Mesenchymal stem cell (in vitro differentiated cells and primary cell): ENCODE results near the gene NDOR1.

ENCODE experiments used
- DNase-seq: peaks from one replicate; pipeline ENCODE4 v3.0.0-alpha.2; 2013
- H2AFZ ChIP-seq: one replicate; pipeline ENCODE4 v1.6.1; 2013; ENCODE audit warnings: low read depth, mild to moderate bottlenecking, control low read depth, inconsistent platforms, low read length, moderate library complexity
- H2AK5ac ChIP-seq: 2 replicates; pipeline ENCODE4 v1.6.1; 2013; ENCODE audit warnings: low read length, moderate library complexity, mild to moderate bottlenecking, inconsistent platforms; ENCODE audit not compliant: severe bottlenecking
- H2BK120ac ChIP-seq: one replicate; pipeline ENCODE4 v1.6.1; 2013; ENCODE audit warnings: low read depth, mild to moderate bottlenecking, inconsistent platforms, low read length, moderate library complexity
- H2BK12ac ChIP-seq, 2 experiments: one replicate each; pipeline ENCODE4 v1.6.1; 2013; ENCODE audit warnings: inconsistent platforms in 2 of 2, low read length in 2 of 2, mild to moderate bottlenecking in 2 of 2, moderate library complexity in 2 of 2, control low read depth in 1 of 2
- H2BK15ac ChIP-seq: one replicate; pipeline ENCODE4 v1.6.1; 2013; ENCODE audit warnings: mild to moderate bottlenecking, low read depth, inconsistent platforms; ENCODE audit not compliant: poor library complexity, severe bottlenecking
- H2BK5ac ChIP-seq: 2 replicates; pipeline ENCODE4 v1.6.1; 2013; ENCODE audit warnings: low read depth, mild to moderate bottlenecking, low read length, control low read depth, inconsistent platforms; ENCODE audit not compliant: poor library complexity, severe bottlenecking
- H3K14ac ChIP-seq, 2 experiments: one replicate each; pipeline ENCODE4 v1.6.1; 2013; ENCODE audit warnings: inconsistent platforms in 2 of 2, low read length in 2 of 2, control low read depth in 1 of 2, mild to moderate bottlenecking in 1 of 2, moderate library complexity in 1 of 2
- H3K18ac ChIP-seq, 2 experiments: one replicate each; pipeline ENCODE4 v1.6.1; 2013; ENCODE audit warnings: inconsistent platforms in 2 of 2, low read length in 2 of 2, control low read depth in 1 of 2, low read depth in 1 of 2, mild to moderate bottlenecking in 1 of 2
- H3K23ac ChIP-seq, 2 experiments: one replicate each; pipeline ENCODE4 v1.6.1; 2013; ENCODE audit warnings: inconsistent platforms in 2 of 2, low read length in 2 of 2, mild to moderate bottlenecking in 2 of 2, moderate library complexity in 2 of 2, control low read depth in 1 of 2
- H3K27ac ChIP-seq: 2 replicates; pipeline ENCODE4 v1.5.1; 2013; ENCODE audit warnings: mild to moderate bottlenecking, moderate library complexity, low read length, control low read depth, inconsistent platforms; ENCODE audit not compliant: poor library complexity, severe bottlenecking
- H3K27me3 ChIP-seq, 2 experiments: 2 replicates each; pipeline versions ENCODE4 v1.6.1 to v1.7.0; 2013; ENCODE audit warnings: low read length in 2 of 2, mild to moderate bottlenecking in 2 of 2, moderate library complexity in 2 of 2, control low read depth in 1 of 2, inconsistent platforms in 1 of 2; ENCODE audit not compliant: control insufficient read depth in 1 of 2, insufficient read depth in 1 of 2
- H3K36me3 ChIP-seq, 2 experiments: 2 replicates each; pipeline versions ENCODE4 v1.6.1 to v1.7.0; 2013; ENCODE audit warnings: low read length in 2 of 2, control low read depth in 1 of 2, inconsistent platforms in 1 of 2, low read depth in 1 of 2, mild to moderate bottlenecking in 1 of 2; ENCODE audit not compliant: insufficient read depth in 2 of 2, control insufficient read depth in 1 of 2
- H3K4ac ChIP-seq, 2 experiments: one replicate each; pipeline ENCODE4 v1.6.1; 2013; ENCODE audit warnings: inconsistent platforms in 2 of 2, low read length in 2 of 2, mild to moderate bottlenecking in 2 of 2, moderate library complexity in 2 of 2, control low read depth in 1 of 2, low read depth in 1 of 2
- H3K4me1 ChIP-seq: 2 replicates; pipeline ENCODE4 v1.6.1; 2013; ENCODE audit warnings: low read depth, low read length, control low read depth; ENCODE audit not compliant: control insufficient read depth, insufficient read depth
- H3K4me2 ChIP-seq: 2 replicates; pipeline ENCODE4 v1.6.1; 2013; ENCODE audit warnings: low read length, mild to moderate bottlenecking, inconsistent platforms; ENCODE audit not compliant: poor library complexity, severe bottlenecking
- H3K4me3 ChIP-seq, 2 experiments: 2 replicates each; pipeline versions ENCODE4 v1.5.1 to v1.7.0; 2013; ENCODE audit warnings: low read length in 2 of 2, mild to moderate bottlenecking in 2 of 2, control low read depth in 1 of 2, low read depth in 1 of 2; ENCODE audit not compliant: insufficient read depth in 1 of 2
- H3K79me1 ChIP-seq: replicated peaks from 2 replicates; pipeline ENCODE4 v1.6.1; 2013; ENCODE audit warnings: mild to moderate bottlenecking, control low read depth, low read length, inconsistent platforms; ENCODE audit not compliant: poor library complexity, severe bottlenecking
- H3K9ac ChIP-seq: 2 replicates; pipeline ENCODE4 v1.7.0; 2013; ENCODE audit warnings: mild to moderate bottlenecking, low read length, moderate library complexity
- H3K9me3 ChIP-seq: 2 replicates; pipeline ENCODE4 v1.7.0; 2013; ENCODE audit warnings: mild to moderate bottlenecking, low read length; ENCODE audit not compliant: control insufficient read depth
- H4K8ac ChIP-seq: one replicate; pipeline ENCODE4 v1.6.1; 2013; ENCODE audit warnings: inconsistent platforms, mild to moderate bottlenecking, low read length, moderate library complexity
- H4K91ac ChIP-seq: one replicate; pipeline ENCODE4 v1.6.1; 2013; ENCODE audit warnings: mild to moderate bottlenecking, low read length, inconsistent platforms
- WGBS: methylation state at CpG from one replicate; pipeline ENCODE4 v1.1.7; 2013; ENCODE audit warnings: mixed read lengths; 5-methylcytosine and 5-hydroxymethylcytosine counted together

NDOR1 gene

GRCh38 chr9:137223078-137223970 is 17.8 kb downstream of the NDOR1 start:
- H3K14ac ChIP-seq, result peak overlapping the region in 1 of 2 experiments; percentile 97
- peak overlapping the region in 1 of 2 experiments; percentile 90 for H3K4ac ChIP-seq
- H3K27me3 ChIP-seq, result peaks cover 0 to 4% of the 10 kb centered on the region in 2 experiments
- H3K4me2 ChIP-seq, result peak overlapping the region; percentile 85
- peak overlapping the region in 1 of 2 experiments; percentile 36 for H3K23ac ChIP-seq
- no peak overlapping the region for H2AK5ac ChIP-seq
- no peak overlapping the region for H2BK15ac ChIP-seq
- H2BK120ac ChIP-seq, result no peak overlapping the region
- peak overlapping the region; percentile 92 for H4K8ac ChIP-seq
- DNase-seq, result peak; percentile 98
- WGBS, result 1% methylated on average over 62 of the region's 63 CpGs
- H2BK5ac ChIP-seq, result no peak overlapping the region
- peaks cover 0 to 10% of the 10 kb centered on the region in 2 experiments for H3K36me3 ChIP-seq
- no peaks in the 10 kb centered on the region for H3K79me1 ChIP-seq
- H2AFZ ChIP-seq, result peak overlapping the region; percentile 96
- peak overlapping the region; percentile 86 for H4K91ac ChIP-seq
- H3K9me3 ChIP-seq, result no peaks in the 10 kb centered on the region
- peak overlapping the region; percentile 74 to 93 for H3K18ac ChIP-seq
- H3K4me3 ChIP-seq, result peak overlapping the region; percentile 71 to 86
- H2BK12ac ChIP-seq, result no peak overlapping the region
- peak overlapping the region; percentile 25 for H3K27ac ChIP-seq
- H3K4me1 ChIP-seq, result peaks cover 59% of the 10 kb centered on the region
- peak overlapping the region; percentile 92 for H3K9ac ChIP-seq

DNA sequence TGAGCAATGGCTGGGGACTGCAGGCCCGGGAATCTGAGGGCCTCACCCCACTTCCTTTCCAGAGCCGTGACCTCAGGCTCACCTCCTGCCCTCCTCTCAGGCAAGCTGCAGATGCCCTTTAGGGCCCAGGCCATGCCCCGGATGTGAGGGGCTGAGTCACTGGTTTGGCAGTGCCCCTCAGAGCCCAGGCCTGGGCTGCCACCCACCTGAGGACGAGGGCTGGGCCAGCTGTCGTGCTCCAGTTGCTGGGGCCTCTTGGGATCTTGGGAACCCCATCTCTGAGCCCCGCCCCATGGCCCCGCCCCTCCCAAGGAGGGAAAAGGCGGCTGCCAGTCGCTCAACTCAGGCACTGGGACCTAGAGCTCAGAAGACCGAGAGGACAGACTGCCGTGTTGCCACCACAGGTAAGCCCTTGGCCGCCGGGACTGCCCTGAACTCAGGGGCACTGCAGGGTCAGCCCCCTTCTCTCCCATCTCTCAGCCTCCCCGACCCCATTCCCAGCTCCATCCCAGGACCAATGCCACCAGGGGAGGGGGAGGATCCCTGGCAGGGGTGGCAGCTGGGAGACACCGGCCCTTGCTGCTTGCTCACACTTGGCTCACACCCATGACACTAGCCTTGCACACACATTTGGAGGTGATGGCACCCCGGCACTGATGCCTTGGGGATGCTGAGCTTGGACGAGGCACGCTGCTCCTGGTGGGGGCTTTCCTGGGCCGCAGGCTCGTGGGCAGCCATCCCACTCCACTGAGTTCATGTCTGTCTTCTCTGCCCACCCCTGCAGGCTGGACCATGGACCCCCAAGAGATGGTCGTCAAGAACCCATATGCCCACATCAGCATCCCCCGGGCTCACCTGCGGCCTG is 19.6 kb downstream of the NDOR1 start, which contains the start of gene CYSRT1:
Gene CYSRT1, plus strand, starts transcription at position 345 of the 865 bp plus-strand sequence. Its CDS starts 448 bp downstream, at position 793.
- Histone ChIP-seq H3K9me3 (no peaks in the 10 kb centered on the region), H3K9ac (peak within 1 kb of the TSS; percentile 92), H3K4me1 (peaks cover 46% of the 10 kb centered on the region), H3K27ac (no peak within 1 kb of the TSS), H3K27me3 (peaks cover 0 to 21% of the 10 kb centered on the region in 2 experiments), H3K18ac (no peak within 1 kb of the TSS), H3K36me3 (peaks cover 0 to 7% of the 10 kb centered on the region in 2 experiments), H3K4me3 (peak within 1 kb of the TSS; percentile 71 to 86), H2BK15ac (no peak within 1 kb of the TSS), H2BK12ac (no peak within 1 kb of the TSS), H2BK120ac (no peak within 1 kb of the TSS), H3K4ac (peak within 1 kb of the TSS; percentile 9 to 90), H3K23ac (no peak within 1 kb of the TSS), H2AFZ (no peak within 1 kb of the TSS), H3K14ac (no peak within 1 kb of the TSS), H3K4me2 (peak within 1 kb of the TSS; percentile 85), H2BK5ac (no peak within 1 kb of the TSS), H3K79me1 (no peaks in the 10 kb centered on the region), H4K8ac (peak within 1 kb of the TSS; percentile 91), H2AK5ac (no peak within 1 kb of the TSS), H4K91ac (peak within 1 kb of the TSS; percentile 86)
- DNase-seq, result no peak
- 80% methylated on average over 23 of the region's 23 CpGs for WGBS

- Histone ChIP-seq H2BK12ac (no peak overlapping the region), H4K8ac (no peak overlapping the region), H3K9ac (no peak overlapping the region), H2BK15ac (no peak overlapping the region), H3K9me3 (no peaks in the 10 kb centered on the region), H3K36me3 (peaks cover 0 to 4% of the 10 kb centered on the region in 2 experiments), H2AFZ (no peak overlapping the region), H2BK5ac (no peak overlapping the region), H2AK5ac (no peak overlapping the region), H3K4ac (peak overlapping the region in 1 of 2 experiments; percentile 9), H2BK120ac (no peak overlapping the region), H3K79me1 (no peaks in the 10 kb centered on the region), H3K18ac (no peak overlapping the region), H3K14ac (no peak overlapping the region), H3K27me3 (peaks cover 0 to 29% of the 10 kb centered on the region in 2 experiments), H3K4me2 (no peak overlapping the region), H4K91ac (peak overlapping the region; percentile 54), H3K27ac (no peak overlapping the region), H3K4me3 (no peak overlapping the region), H3K23ac (no peak overlapping the region), H3K4me1 (peaks cover 41% of the 10 kb centered on the region)
- DNase-seq, result no peak
- WGBS, result 87% methylated on average over 21 of the region's 21 CpGs
Measured at GRCh38 chr9:137225699-137226331, 20.3 kb downstream of the NDOR1 start.
